HG03103 (cell line): ENCODE measurements around the gene BTBD17.

ENCODE experiments used
- ATAC-seq: cut with Tn5 transposase; IDR thresholded peaks from one replicate; pipeline ENCODE4 v1.9.1; 2021; ENCODE audit warnings: low read depth; ENCODE audit not compliant: unreplicated experiment

The BTBD17 gene

GRCh38 chr17:74389084-74389753 is 27.6 kb upstream of the BTBD17 start:
- no peak for ATAC-seq

- no peak for ATAC-seq
Measured at GRCh38 chr17:74387365-74388218, 25.9 kb upstream of the BTBD17 start.

DNA sequence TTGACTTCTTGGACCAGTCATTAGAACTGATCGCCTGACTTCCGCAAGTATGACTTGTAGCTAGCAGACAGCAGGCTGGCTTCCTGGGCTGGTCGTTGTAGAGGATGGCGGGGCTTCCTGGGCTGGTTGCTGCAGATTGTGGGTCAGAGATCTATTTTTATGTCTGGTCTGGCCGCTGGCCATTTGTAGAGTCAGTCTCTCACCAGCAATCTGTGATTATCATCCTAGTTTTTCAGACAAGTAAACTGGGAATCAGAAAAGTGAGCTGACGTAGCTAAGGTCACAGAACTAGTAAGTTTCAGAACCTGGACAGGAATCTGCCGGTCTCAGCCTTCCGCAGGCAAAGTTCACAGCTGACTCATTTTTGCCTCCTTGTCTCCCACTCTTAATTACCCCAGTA is 24.7 kb upstream of the BTBD17 start:
- no peak for ATAC-seq

DNA sequence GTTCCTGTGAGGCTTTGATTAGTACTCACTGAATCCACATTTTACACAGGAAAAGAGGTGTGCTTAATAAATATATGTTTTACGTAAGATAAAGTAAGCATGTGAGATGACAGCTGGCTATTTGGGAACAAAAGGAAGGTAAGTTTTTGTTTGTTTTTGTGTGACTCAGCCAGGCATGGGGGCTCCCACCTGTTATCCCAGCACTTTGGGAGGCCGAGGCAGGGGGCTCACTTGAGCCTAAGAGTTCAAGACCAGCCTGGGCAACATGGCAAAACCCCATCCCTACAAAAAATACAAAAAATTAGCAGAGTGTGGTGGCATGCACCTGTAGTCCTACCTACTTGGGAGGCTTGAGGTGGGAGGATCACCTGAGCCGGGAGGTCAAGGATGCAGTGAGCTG is 23.5 kb upstream of the BTBD17 start:
- no peak for ATAC-seq

DNA sequence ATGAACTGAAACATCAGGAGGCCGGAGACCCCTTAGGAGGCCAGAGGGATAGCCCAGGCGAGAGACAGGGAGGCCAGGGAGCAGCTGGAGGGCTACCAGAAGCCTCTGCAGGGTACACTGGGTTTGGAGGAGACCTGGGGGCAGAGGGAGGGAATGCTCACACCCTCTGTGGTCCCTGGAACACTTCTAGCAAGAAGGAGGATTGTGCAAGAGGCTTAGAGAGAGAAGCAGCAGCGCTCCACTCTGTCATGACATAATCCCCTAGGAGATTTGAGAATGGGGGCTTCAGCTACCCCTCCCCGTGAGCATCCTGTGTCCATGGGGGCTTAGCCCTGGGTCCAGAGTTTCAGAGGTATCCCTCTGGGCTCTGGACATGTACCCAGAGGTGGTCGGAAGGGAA is 21.5 kb upstream of the BTBD17 start:
- no peak for ATAC-seq

GRCh38 chr17:74380959-74381808 is 19.5 kb upstream of the BTBD17 start:
- ATAC-seq: no peak

DNA sequence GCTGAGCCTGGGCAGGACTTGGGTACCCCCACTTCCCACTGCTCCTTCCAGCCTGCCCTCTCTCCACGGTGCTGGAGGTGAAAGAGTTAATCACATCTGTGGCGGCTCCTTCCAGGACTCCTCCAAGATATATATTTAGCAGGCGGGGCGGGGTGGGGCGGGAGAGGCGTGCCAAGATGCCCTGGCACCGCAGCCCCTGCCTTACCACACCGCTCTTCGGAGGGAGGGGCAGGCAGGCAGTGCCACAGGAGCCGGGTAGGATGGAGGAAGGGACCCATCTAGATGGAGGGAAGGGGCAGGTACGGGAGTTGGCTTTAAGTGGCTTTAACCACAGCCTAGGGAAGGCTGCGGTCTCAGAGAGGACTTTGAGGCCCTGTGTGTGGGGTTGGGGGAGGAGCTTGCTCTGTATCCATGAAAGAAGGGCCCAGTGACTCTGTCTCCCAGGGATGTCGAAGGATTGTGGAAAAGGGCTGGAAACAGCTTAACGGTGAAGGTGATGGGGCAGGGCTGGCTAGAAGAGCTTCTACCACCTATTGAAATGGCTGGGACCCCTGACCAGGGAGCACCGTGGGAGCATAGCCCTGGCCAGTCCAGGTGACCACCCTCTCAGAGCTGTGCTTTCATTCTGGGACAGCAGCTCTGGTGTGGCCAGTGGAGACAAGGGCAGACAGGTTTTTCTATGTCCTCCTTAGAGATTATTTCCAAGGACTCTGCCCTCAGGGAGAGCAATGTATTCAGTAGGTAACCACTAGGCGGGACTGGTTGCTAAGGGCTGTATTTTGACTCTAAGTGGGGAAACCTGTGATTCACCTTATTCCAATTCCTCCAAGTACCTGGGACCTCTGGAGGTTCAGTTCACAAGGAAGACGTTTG is 18.7 kb upstream of the BTBD17 start:
- no peak for ATAC-seq

GRCh38 chr17:74379495-74380085 is 17.9 kb upstream of the BTBD17 start:
- no peak for ATAC-seq

DNA sequence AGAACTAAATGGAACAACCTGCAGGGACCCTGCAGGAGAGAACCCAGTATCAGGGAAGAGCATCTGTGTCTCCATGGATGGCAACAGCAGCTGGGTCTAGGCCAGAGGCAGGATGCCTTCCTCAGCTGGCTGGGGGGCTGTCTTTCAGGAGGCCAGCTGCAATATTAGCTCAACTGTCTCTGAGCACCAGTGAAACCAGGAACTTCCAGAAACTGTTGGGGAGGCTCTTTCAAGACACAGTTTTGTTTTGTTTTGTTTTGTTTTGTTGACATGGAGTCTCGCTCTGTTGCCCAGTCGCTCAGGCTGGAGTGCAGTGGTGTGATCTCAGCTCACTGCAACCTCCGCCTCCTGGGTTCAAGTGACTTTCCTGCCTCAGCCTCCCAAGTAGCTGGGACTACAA is 13.2 kb upstream of the BTBD17 start:
- no peak for ATAC-seq

DNA sequence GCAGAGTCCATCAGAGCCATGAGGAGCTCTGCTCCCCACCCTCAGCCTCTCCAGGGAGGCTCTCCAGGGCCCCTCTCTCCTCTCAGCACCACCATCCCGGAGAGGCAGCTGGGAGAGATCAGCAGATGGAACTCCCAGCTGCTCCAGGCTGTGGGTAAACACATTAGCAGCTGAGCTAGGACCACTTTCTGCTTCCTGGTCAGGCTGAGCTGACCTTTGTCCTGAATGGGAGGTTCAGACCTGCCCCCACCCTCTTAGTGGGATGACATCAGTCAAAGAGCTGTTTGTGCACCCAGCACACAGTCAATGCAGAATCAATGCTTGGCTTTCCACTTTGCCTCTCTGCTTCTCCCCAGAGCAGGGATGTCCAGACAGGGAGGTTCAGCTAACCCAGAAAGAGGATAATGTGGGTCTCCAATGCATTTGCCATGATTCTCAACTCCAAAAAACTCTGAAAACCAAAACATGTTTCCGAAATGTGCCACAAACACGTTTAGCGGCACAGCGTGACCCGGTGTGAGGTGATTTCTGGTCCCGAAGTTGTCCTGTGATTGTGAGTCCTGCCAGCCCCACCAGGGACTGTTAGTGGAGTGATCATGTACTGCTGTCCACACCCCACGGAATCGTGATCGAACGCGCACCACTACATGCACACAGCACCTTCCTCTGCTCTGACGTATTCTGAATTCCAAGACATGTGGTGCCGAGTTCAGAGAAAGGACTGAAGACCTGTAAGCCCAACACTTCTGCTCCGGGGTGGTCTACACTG is 12.4 kb upstream of the BTBD17 start:
- ATAC-seq: no peak

GRCh38 chr17:74372426-74372825 is 10.8 kb upstream of the BTBD17 start:
- no peak for ATAC-seq

DNA sequence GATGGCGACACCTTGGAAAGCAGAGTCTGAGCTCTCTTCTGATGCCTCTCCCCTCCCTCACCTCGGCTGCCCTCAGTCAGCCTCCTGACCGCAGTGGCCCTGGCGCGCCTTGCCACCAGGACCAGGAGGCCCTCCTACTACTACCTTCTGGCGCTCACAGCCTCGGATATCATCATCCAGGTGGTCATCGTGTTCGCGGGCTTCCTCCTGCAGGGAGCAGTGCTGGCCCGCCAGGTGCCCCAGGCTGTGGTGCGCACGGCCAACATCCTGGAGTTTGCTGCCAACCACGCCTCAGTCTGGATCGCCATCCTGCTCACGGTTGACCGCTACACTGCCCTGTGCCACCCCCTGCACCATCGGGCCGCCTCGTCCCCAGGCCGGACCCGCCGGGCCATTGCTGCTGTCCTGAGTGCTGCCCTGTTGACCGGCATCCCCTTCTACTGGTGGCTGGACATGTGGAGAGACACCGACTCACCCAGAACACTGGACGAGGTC is 10.0 kb upstream of the BTBD17 start:
- no peak for ATAC-seq

- ATAC-seq: no peak
Measured at GRCh38 chr17:74369665-74370490, 8.2 kb upstream of the BTBD17 start.

DNA sequence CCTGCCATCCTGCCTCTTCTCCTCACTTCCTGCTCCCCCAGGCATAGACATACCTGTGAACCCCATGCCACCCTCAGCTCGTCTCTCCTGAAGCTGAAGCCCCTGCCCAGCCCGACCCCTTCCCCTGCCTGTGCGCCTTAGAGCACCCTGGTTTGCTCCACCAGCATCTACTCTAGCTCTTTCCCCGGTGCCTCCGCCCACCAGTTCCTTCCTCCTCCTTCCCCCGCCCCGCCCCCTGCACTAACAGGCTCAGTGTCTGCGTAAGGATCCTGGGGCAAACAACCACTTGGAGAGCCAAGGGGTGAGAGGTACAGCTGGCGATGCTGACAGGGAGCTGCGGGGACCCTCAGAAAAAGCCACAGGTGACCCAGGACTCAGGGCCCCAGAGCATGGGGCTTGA is 7.6 kb upstream of the BTBD17 start:
- ATAC-seq: no peak

- no peak for ATAC-seq
Measured at GRCh38 chr17:74368341-74369081, 6.8 kb upstream of the BTBD17 start.

DNA sequence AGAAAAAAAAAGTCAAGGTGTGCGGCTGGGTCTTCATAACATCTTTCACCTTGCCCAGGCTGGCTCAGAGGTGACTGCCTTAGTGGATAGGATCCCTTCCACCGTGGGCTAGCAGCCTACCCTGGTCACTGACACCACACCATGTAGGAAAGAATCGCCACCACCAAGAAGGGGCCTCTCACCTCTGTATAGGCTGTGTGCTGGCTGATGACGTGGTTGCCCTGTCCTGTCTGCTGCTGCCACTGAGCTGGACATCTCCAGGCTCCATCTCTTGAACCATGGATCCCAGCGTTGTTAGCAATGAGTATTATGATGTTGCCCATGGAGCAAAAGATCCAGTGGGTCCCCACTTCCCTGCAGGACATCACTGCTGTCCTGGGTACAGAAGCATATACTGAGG is 5.5 kb upstream of the BTBD17 start, which contains the start of gene GPR142:
GPR142 (plus strand) TSS at position 301 of the 400 bp plus-strand sequence. CDS start 2,035 bp downstream, outside the sequence.
- ATAC-seq: no peak

GRCh38 chr17:74362810-74363498 is 1.3 kb upstream of the BTBD17 start:
- no peak for ATAC-seq
